Testis (tissue), 2 donors: ENCODE results near the gene METAP1D.

Source experiments
- CTCF ChIP-seq, 3 experiments: fragments of 450-650 bp in 2 of 3; fragments of 200-600 bp in 1 of 3; sonication (generic) in 1 of 3; IDR thresholded peaks; one replicate each; pipeline ENCODE4 v1.5.1; 2016 to 2019; ENCODE audit warnings: antibody characterized with exemption in 3 of 3, mild to moderate bottlenecking in 2 of 3, moderate library complexity in 1 of 3
- POLR2A ChIP-seq: fragments of 450-650 bp; IDR thresholded peaks from one replicate; pipeline ENCODE4 v1.6.1; 2017; ENCODE audit warnings: antibody characterized with exemption, mild to moderate bottlenecking, moderate library complexity

GRCh38 chr2:172093416-172094293, 93.9 kb downstream of the METAP1D start:
- TF ChIP-seq CTCF (IDR thresholded peaks at IDR 0.05) (no peak), POLR2A (no peak)
